HL-60/S4 treated with retinoic acid at 250 ng/mL for 4 days and 3 days (cell line): ENCODE measurements around the gene MEGF11.
"Not testable (repeated sequence)": the region's sequence is repeated elsewhere in the genome, so short reads cannot be mapped to it uniquely, and the experiment has no call there.

Experiments
- in situ Hi-C: fragments of 300-500 bp; cut with MboI; formaldehyde crosslinking; loops from 2 replicates; pipeline ENCODE4 v1.7.0; 2022; ENCODE audit warnings: low sequenced_read_pairs

Gene MEGF11

DNA sequence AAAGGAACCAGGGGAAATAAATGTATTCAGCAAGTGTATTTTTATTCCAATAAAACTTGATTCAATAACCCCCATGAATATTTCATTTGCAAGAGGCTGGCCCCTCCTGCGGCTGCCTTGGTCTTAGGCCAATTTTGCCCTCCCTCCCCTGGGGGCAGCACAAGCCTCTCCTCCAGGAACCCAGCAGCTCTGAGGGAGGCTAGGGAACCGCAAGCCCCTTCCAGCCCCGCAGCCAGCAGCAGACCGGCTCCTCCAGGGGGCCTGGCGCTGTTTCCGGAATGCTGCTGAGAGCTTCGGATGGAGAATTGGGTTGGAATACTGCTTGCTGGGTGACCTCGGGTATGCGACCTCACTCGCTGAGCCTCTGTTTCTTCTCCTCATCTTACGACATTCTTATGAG lies 234.2 kb downstream of the MEGF11 start:
- in situ Hi-C loops = no loop called here

DNA sequence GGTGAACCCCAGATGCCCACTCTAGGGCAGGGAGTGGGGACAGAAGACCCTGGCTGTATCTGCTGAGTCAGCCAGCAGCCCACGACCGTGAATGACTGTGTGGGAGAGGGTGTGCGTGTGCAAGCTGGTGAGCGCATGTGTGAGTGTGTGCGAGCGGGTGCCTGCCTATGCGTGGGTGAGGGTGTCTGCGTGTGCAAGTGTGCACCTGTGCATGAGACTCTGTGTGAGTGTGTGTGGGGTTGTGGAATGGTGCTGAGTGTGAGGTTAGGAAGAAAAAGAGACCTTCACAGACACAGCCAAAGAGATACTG lies 235.1 kb downstream of the MEGF11 start:
- in situ Hi-C loops = no loop called here

DNA sequence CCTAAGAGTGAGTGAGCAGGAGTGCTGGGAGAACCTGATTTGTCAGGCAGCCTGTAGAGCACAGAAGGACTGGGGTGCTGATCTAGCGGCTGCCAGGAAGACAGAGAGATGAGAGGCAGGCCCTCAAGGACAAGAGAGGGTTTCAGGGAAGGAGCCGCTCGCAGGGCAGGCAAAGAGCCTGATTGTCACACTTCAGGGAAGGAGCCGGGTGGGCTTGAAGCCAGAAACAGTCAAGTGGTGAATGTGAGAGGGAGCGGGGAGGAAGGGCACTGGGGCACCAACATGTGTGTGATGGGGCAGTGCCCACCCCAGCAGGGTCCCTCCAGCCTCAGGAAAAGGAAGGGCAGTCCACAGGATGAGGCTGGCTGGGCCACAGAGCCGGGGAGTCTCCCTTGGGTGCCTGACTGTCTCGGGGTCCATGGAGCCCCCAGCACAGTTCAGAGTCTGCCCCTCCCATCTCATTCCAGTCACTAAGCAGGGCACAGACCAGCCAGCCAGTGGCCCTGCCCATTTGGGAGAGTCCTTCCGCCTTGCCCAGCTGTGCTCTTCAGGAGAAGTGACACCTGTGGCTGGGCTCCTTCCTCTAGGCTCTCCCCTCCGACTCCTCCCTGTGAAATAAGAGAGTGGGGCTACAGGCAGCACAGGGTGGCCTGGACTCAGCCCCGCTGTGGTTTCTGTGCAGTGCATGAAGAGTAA lies 235.6 kb downstream of the MEGF11 start:
- in situ Hi-C loops = no loop called here

DNA sequence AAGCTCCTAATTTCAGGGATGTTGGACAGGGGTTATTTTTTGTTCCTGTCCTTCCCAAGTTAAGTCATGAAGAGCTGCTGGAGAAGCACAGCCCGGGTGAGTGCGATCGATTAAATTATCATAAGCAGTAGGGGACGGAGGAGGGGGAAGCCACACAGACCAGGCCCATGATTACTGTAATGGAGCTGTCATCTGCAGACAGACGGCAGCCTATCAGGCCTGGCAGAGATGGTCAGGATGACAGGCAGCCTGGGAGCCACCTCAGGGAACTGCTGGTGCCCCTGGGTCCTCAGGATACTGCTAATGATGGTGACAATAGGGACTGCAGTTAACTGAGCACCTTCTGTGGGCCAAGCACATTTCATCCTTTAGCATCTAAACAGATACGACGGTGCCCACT lies 236.6 kb downstream of the MEGF11 start:
- in situ Hi-C loops = no loop called here

DNA sequence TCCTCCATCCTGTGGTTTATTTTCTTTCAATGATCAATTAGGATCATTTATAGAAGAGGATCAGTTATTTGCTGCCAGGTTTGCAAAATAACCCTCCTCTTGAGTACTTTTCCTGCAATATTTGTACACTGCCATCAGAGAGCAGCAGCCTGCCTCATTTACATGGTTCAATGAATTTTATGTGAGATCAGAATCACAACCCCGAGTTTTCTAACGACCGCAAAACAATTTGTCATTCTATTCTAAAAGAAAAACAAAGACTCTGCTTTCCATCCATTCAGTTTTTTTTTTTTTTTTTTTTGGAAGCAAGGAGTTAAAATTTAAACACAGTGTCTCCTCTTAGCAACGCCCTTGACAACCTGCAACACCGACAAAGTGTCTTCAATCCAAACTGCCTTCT lies 237.4 kb downstream of the MEGF11 start:
- in situ Hi-C loops = no loop called here

DNA sequence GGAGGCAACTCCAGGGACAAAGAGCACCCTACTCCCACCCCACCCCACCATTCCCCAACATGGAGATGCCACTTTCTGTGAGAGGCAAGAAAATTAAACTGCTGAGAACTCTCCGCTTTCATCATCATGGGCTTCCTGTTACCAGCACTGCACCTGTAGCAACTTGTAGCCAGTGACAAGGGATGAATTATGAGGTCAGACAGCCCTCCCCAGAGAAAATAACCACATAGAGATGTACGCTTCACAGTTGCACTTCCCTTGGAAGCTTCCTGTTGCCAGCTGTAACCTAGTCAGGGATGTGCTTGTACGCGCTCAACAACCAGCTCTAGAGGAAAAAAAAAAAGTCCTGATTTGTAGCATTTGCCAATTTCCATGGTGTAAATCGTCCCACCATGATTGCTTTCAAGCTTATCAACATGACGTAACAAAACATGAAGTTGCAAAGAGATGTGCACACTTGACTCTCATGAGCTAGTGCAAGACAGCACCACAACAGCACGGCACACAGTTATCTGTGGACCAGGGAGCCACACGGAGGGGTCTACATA lies 238.8 kb downstream of the MEGF11 start:
- in situ Hi-C loops = no loop called here

DNA sequence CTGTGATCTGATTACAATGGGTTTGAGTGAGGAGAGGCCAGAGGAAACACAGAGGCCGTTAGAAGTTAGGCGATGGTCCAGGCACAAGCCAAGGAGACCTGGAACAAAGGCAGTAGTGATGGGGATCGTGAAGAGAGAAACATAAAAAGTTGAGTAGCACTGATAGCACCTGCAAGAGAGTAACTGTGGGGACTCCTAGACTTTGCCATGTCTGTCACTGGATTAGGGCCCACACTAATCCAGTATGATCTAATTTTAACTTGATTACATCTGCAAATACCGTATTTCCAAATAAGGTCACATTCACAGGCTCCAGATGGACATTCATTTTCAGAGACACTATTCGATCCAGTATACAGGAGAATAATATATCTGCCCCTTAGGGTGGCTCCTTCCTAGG lies 239.5 kb downstream of the MEGF11 start:
- in situ Hi-C loops = no loop called here

DNA sequence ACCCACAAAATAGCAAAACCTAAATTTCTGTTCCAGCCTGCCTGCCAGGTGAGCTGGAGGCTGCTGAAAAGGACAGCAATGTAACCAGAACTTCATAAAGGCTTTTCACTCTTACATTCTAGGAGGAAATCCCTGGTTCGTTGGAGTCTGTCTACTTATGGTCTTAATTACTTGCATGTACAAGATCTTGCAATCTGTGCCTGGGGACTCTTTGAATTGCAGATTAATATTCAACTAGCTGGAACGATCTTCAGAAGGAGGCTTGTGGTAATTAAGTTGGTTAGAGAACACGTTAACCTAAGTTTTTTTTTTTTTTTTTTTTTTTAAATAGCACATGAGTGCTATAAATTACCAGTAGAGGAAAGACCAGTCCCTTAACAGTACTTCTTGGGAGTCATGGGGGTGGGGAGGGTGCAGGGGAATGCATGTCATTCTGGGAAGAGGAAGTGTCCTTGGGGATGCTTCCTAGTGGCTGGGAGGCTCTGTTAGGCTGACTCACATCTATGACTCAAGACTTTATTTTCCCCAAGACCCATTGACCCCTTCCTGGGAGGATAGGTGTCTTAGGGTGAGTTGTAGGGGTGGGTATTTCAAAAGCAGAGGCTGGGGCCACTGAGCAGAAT lies 244.5 kb downstream of the MEGF11 start:
- in situ Hi-C loops = no loop called here

DNA sequence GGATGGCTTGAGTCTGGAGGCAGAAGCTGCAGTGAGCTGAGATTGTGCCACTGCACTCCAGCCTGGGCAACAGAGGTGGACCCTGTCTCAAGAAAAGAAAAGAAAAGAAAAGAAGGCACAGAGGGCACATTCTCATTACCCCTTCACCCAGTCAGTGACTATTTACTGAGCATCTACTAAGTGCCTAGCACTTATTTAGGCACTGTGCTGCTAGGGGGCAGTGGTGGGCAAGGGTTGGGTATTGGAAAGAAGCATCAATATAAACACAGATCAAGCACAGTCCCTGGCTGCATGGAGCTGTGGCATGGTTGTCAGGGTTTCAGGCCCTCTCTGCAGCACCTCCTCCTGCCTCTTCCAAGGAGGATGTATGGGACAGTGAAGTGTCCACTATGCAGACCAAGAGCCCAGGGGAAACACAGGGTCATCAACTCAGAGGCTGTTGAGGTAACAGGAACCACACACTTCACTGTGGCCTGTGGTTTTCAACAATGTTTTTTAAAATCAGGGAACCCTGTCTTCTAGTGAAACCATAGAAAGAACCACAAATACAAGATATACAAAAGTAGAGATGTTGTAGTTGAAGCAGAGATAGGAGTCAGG lies 245.8 kb downstream of the MEGF11 start:
- in situ Hi-C loops = no loop called here

DNA sequence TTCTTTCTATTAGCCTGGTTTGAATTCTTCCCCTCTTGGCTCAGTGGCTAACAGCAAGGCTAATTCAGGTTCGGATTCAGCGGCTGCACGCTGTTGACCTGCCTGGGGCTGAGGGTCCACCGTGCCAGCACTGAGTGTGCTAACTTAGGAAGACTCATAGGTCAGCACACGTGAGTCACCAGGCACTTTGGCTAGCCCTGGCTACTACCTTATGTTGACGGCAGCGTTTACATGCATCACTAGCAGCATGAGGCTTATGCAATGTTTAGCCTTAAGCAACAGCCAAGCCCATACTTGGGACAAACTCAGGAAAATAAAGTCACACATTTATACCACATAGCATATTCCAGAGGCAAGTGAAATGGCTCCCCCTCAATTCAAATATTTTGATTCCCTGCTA lies 246.6 kb downstream of the MEGF11 start:
- in situ Hi-C loops = no loop called here

DNA sequence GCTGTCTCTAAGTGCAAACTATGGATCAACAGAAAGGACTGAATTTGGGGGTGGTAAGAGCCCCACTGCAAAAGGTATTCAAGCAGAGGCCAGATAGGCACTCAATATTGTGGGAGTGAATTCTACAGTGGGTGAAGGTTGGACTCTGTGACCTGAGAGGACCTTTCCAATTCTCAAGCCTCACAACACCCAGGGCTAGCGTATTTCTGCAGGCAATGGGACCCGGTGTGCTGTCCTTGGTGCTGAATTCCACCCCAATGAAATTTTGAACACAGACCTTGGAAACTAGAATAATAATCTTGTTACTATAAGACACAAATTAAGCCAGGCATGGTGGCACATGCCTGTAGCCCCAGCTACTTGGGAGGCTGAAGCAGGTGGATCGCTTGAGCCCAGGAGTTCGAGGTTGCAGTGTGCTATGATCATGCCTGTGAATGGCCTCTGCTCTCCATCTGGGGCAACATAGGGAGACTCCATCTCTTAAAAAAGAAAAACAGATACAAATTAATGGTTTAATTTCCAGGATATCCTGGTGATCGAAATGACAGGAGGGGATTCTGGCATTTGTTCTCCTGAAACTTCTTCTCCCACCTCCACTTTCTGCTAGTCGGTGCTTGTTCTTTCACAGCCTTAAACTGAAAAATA lies 248.8 kb downstream of the MEGF11 start:
- in situ Hi-C loops = no loop called here

DNA sequence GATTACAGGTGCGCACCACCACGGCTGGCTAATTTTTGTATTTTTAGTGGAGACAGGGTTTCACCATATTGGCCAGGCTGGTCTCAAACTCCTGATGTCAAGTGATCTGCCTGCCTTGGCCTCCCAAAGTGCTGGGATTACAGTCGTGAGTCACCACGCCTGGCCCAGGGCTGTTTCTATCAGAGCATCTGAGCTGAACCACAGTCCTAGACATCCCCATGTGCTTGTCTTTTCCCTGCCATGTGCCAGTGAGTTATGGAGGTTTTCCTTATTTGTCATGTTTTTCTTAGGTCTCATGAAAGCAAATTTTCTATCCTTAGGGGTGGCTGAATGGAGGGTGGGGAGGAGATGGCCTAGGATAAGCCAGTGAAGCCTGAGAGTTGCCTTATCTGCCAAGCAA lies 250.4 kb downstream of the MEGF11 start:
- in situ Hi-C loops = not testable (repeated sequence)

DNA sequence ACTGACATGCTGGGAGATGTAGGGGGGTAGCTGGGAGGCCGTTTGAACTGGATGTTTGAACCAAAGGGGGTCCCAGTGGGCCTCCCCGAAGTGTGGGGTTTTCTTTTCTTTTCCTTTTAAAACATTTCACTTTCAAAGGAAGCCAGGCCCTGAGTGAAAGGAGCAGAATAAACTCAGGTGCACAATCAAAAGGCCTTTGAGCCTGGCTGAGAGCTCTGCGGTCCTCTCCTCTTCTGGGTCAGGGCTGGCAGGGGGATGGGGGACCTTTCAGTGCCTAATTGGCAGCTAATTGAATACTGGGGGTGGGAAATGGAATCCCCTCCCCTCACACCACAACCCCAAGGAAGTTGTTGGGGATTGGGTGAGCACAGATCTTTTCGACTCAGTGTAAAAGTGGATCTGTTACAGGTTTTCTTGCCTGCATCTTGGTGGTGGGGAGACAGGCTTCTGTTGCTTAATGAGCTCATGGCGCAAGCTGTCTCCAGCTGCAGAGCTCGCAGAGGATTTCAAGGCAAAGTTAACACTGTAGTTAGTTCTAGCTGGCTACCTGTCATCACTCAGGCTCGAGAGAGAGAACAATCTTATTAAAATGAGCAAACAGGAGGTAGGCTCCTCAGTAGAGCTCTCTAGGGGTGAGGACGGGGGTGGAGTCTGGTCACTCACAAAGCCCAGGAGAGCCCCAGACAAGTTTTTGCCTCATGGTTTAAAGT lies 251.7 kb downstream of the MEGF11 start:
- in situ Hi-C loops = no loop called here

DNA sequence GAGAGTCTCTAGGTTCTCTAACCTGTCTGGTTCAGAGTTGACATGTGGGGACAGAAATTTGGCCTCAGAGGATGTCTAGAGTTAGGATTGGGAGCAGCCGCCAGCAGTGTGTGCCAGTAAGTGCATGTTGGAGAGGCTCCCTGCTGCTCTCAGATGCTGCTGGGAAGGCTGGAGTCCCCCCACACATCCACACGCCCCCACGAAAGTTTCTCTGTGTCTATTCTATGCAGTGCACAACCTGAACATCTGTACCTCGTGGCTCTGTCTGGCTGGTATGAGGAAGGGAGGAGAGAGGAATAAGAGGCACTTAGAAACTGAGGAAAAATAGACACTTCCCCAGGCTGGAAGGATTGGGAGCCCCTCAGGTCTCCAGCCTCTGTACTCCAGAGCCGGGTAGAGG lies 252.5 kb downstream of the MEGF11 start:
- in situ Hi-C loops = no loop called here

DNA sequence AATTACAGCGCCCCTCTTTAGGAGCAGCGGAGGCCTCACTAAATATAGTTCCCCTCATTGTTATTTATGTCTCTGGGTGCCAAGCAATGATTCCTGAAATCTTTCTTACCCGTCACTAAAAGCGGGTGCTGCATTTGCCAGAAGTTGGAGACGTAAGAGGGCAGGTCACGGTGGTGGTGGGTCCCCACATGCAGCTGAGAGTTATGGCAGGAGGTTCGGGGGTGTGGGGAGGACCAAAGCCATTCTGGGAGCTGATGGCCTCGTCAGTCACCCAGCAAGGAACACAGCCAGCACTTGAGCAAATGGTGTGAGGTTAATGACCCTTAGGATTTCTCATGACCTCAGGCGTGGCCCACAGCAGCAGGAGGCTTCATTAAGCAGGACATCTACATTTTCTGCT lies 255.1 kb downstream of the MEGF11 start:
- in situ Hi-C loops = no loop called here

DNA sequence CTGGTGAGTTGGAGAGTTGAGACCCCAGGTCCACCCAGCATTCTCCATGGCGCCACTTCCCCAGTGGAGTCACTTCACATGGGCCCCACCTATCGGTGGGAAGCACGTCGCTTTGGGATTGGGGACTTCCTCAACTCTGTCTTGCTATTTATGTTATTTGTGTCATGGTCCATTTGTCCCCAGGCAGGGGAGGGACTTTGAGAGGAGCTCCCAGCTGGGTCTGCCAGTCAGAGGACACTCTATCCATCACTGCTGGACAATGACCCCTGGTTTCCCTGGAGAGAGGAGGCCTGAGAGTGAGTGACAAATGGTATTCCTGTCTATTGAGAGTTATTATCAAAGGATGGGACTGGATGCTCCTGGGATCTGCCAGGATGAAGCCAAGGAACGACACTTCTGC lies 256.6 kb downstream of the MEGF11 start:
- in situ Hi-C loops = no loop called here

DNA sequence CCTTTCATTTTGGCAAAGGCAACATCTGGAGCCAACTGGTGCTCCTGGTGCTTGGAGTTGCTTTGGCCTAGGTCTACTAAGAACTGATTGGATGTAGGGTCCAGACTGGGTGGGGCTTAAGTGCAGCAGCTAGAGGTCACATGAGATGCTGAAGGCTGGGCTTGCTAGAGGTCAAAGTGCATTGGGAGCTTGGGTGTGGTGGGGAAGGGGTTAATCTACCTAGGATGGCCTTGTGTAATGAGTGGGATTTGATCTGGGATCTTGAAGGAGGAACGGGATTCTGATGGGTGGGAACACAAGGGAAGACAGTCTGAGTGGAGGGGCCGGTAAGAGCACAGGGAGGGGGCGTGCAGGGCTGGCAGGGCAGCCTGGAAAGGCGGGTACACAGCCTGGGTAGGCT lies 258.7 kb downstream of the MEGF11 start:
- in situ Hi-C loops = no loop called here

DNA sequence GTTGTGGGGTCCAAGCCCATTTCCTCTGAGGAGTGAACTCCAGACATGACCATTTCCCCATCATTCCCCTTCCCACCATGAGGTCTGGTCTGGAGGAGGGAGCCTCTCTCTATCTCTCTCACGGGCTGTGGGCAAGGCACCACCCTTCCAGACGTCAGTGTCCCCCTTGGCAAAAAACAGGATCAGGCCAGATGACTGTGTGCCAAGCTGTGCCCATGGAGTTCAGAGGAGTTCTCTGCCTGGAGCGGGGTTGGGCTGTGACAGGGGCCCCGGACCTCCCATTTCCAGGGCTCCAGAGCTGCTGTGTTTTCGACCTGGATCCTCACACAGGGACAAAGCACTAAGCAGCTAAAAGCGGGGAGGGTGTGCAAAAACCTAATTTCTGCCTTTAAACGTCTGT lies 259.8 kb downstream of the MEGF11 start:
- in situ Hi-C loops = no loop called here

DNA sequence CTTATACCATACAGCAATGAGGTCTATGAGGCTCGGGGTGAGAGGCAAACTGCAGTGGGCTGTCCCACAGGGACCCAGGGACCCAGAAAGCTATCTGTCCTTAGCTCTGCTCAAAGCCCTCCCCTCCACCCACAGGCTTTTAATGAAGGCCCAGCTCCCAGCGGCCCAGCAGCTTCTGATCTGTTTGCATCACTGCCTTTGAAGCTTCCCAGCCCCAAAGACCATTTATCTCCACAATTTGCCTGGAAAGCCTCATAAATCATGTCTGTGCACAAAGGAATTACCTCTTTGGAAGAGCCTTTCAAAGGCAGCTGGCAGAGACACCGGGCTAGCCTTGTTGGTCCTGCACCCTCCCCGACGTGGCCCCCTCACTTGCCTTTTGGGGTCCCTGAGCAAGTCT lies 260.3 kb downstream of the MEGF11 start:
- in situ Hi-C loops = no loop called here

DNA sequence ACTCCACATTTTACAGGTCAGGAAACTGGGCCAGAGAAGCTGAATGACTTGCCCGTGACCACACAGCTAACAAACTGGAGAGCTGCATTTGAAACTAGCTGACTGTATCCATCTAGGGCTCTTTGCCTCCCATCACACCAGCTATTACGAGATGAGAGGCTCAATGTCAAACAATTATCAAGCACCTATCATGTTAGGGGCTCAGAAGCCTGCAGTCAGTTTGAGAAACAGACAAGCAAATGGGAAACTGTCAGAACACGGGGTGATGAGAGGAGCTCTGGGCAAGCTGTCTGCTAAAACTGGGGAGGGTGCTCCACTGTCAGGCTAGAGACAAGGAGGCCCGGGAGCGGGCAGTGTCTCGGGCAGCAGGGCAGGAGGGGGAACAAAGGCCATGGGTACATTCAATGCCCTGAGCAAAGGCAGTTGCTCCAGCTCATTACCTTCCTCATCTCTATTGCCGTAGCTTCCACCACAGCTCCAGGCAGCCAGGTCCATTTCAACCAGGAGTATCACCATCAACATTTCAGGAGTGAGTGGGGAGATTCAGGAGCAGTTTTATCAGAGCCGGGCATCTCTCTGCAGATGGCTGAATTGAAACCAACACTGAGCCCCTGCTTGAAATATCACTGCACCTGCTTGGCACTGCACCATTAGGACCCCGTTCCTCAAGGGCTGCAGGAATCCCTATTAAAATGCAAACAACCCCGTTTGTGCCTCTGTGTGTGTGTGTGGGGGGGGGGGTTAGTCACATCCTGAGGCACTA lies 261.6 kb downstream of the MEGF11 start:
- in situ Hi-C loops = no loop called here
